CD4-positive, alpha-beta T cell (primary cell): Measurements from ENCODE around the gene COL18A1. TPM values are rescaled to one million over a fixed set of nuclear protein-coding genes. Genes with fewer than 3 reads are reported as not detected.
A peak's percentile ranks its signal among the peaks of the same experiment; 100 is the strongest.

Source experiments
- ATAC-seq: fragments of 200-7000 bp; cut with Tn5 transposase; one replicate; pipeline ENCODE4 v1.10.0; 2022; ENCODE audit warnings: mild to moderate bottlenecking; ENCODE audit not compliant: poor library complexity
- CTCF ChIA-PET: fragments of 350-600 bp; sonication (Branson Sonifier 250); formaldehyde crosslinking; loops from one replicate; lab custom pipeline; 2021; ENCODE audit warnings: antibody characterized with exemption, inconsistent platforms; lab: Charles Lee
- POLR2A ChIA-PET: fragments of 350-600 bp; sonication (Branson Sonifier 250); formaldehyde crosslinking; loops from one replicate; lab custom pipeline; 2021; ENCODE audit warnings: antibody characterized with exemption, inconsistent platforms; lab: Charles Lee
- DNase-seq, 14 experiments: peaks; one replicate each; pipeline ENCODE4 v3.0.0-alpha.2; 2013 to 2020; ENCODE audit warnings: mixed read lengths in 2 of 14
- H3K27ac ChIP-seq, 2 donors: one replicate each; pipeline versions ENCODE4 v1.5.1 to v1.7.0; 2013; ENCODE audit warnings: low read length in 2 of 2, low read depth in 1 of 2, mild to moderate bottlenecking in 1 of 2
- H3K27me3 ChIP-seq, 2 experiments: 1 replicate in 1 of 2; 2 replicates in 1 of 2; pipeline versions ENCODE4 v1.6.1 to v1.7.0; 2013; ENCODE audit warnings: low read length in 2 of 2, control low read depth in 1 of 2, mild to moderate bottlenecking in 1 of 2, moderate library complexity in 1 of 2; ENCODE audit not compliant: insufficient read depth in 2 of 2, control insufficient read depth in 1 of 2
- H3K36me3 ChIP-seq: one replicate; pipeline ENCODE4 v1.6.1; 2013; ENCODE audit warnings: low read length, control low read depth; ENCODE audit not compliant: insufficient read depth
- H3K4me1 ChIP-seq: one replicate; pipeline ENCODE4 v1.6.1; 2013; ENCODE audit warnings: low read length, control low read depth; ENCODE audit not compliant: insufficient read depth
- H3K4me3 ChIP-seq: one replicate; pipeline ENCODE4 v1.5.1; 2013; ENCODE audit warnings: mild to moderate bottlenecking, low read length, moderate library complexity
- H3K9me3 ChIP-seq, 2 experiments: 1 replicate in 1 of 2; 2 replicates in 1 of 2; pipeline versions ENCODE4 v1.6.1 to v1.7.0; 2013; ENCODE audit warnings: low read length in 2 of 2, mild to moderate bottlenecking in 2 of 2, control low read depth in 1 of 2, moderate library complexity in 1 of 2; ENCODE audit not compliant: control insufficient read depth in 1 of 2, insufficient read depth in 1 of 2
- H3K27ac Mint-ChIP-seq: one replicate; pipeline ENCODE4 v1.8.0; 2020; ENCODE audit warnings: mixed read lengths
- H3K27me3 Mint-ChIP-seq: one replicate; pipeline ENCODE4 v1.8.0; 2021; ENCODE audit warnings: mixed read lengths
- H3K36me3 Mint-ChIP-seq: one replicate; pipeline ENCODE4 v1.8.0; 2021; ENCODE audit warnings: low read depth, mixed read lengths
- H3K4me1 Mint-ChIP-seq: one replicate; pipeline ENCODE4 v1.8.0; 2021; ENCODE audit warnings: low read depth, mixed read lengths
- H3K4me3 Mint-ChIP-seq: one replicate; pipeline ENCODE4 v1.8.0; 2020; ENCODE audit warnings: mild to moderate bottlenecking, mixed read lengths
- H3K9me3 Mint-ChIP-seq: one replicate; pipeline ENCODE4 v1.8.0; 2020; ENCODE audit warnings: mixed read lengths
- CTCF ChIP-seq: fragments of 200-600 bp; IDR thresholded peaks from one replicate; pipeline ENCODE4 v1.8.0; 2022; ENCODE audit warnings: antibody characterized with exemption, mild to moderate bottlenecking
- intact Hi-C, 2 experiments: fragments of 100-400 bp; cut with DNase I in 1 of 2; cut with micrococcal nuclease in 1 of 2; formaldehyde crosslinking; loops; one replicate each; pipeline versions ENCODE4 v1.15.1 to v1.9.0; 2023 to 2025; cut with DNase I, micrococcal nuclease
- total RNA-seq, 174 experiments: library from RNA in 2 of 174; stranded (reverse) in 2 of 174; gene quantifications; one replicate each; pipeline ENCODE4 v1.2.3 and lab custom pipeline; 2021 to 2026

The COL18A1 gene
- total RNA-seq, 2 experiments from 2014 or later = 15.2 to 16.0 TPM

- POLR2A ChIA-PET = no interaction called here
- intact Hi-C loops = loop anchor here (1.0 to 10.0 kb wide), 6 partner anchors 41 to 430 kb away; partner anchors contain the start of genes COL6A1 (in 1 of the 2) and PCBP3 (in 1 of the 2)
- Histone ChIP-seq H3K36me3 (no peaks in the 10 kb centered on the region), H3K4me3 (no peak overlapping the region), H3K4me1 (peaks cover 42% of the 10 kb centered on the region), H3K27me3 (no peaks in the 10 kb centered on the region), H3K27ac (no peak overlapping the region), H3K9me3 (no peaks in the 10 kb centered on the region)
- ATAC-seq (no peak), DNase-seq (no peak)
- no peaks in the 10 kb centered on the region for H3K9me3 Mint-ChIP-seq
- CTCF ChIA-PET = interaction anchor here (1.3 kb wide), 1 partner anchor 41 kb away, joined by 3 read pairs; no protein-coding TSS in a partner anchor
- no peaks in the 10 kb centered on the region for H3K27me3 Mint-ChIP-seq
- no peak overlapping the region for H3K4me3 Mint-ChIP-seq
- peaks cover 5% of the 10 kb centered on the region for H3K36me3 Mint-ChIP-seq
- no peak for TF ChIP-seq CTCF
- peaks cover 25% of the 10 kb centered on the region for H3K4me1 Mint-ChIP-seq
- H3K27ac Mint-ChIP-seq = no peak overlapping the region
Measured at GRCh38 chr21:45555251-45555556, 150.2 kb downstream of the COL18A1 start.

- peak; percentile 34 for ATAC-seq
- intact Hi-C loops = loop anchor here (1.0 to 10.0 kb wide), 8 partner anchors 33 to 429 kb away; partner anchors contain the start of genes COL6A1 (in 1 of the 2) and PCBP3 (in 1 of the 2)
- ChIA-PET POLR2A (interaction anchor here (0.8 to 1.2 kb wide), 2 partner anchors 36 to 477 kb away, joined by 4 to 5 read pairs; no protein-coding TSS in a partner anchor), CTCF (interaction anchor here (1.0 to 1.7 kb wide), 3 partner anchors 34 to 60 kb away, joined by 3 to 10 read pairs (median 4); no protein-coding TSS in a partner anchor)
- Mint-ChIP-seq H3K27ac (peak overlapping the region; percentile 58), H3K36me3 (peaks cover 5% of the 10 kb centered on the region), H3K9me3 (no peaks in the 10 kb centered on the region), H3K27me3 (no peaks in the 10 kb centered on the region), H3K4me3 (peak overlapping the region; percentile 77), H3K4me1 (peaks cover 20% of the 10 kb centered on the region)
- Histone ChIP-seq H3K36me3 (no peaks in the 10 kb centered on the region), H3K27me3 (no peaks in the 10 kb centered on the region), H3K4me3 (peak overlapping the region; percentile 32), H3K9me3 (no peaks in the 10 kb centered on the region), H3K4me1 (peaks cover 37% of the 10 kb centered on the region), H3K27ac (no peak overlapping the region)
- TF ChIP-seq CTCF = peak; percentile 22
- peak in 12 of 14 experiments; percentile 28 to 74 (median 54) for DNase-seq
Measured at GRCh38 chr21:45555557-45556301, 150.8 kb downstream of the COL18A1 start.

- H3K27me3 Mint-ChIP-seq = no peaks in the 10 kb centered on the region
- Histone ChIP-seq H3K27me3 (no peaks in the 10 kb centered on the region), H3K4me3 (no peak overlapping the region), H3K4me1 (peaks cover 32% of the 10 kb centered on the region), H3K9me3 (no peaks in the 10 kb centered on the region), H3K27ac (no peak overlapping the region), H3K36me3 (no peaks in the 10 kb centered on the region)
- no peak for DNase-seq
- intact Hi-C loops = loop anchor here (1.0 to 10.0 kb wide), 5 partner anchors 33 to 429 kb away; partner anchors contain the start of genes COL6A1 (in 1 of the 2) and PCBP3 (in 1 of the 2)
- peak overlapping the region; percentile 58 for H3K27ac Mint-ChIP-seq
- TF ChIP-seq CTCF = no peak
- no peak for ATAC-seq
- H3K4me1 Mint-ChIP-seq = peaks cover 15% of the 10 kb centered on the region
- no peaks in the 10 kb centered on the region for H3K9me3 Mint-ChIP-seq
- CTCF ChIA-PET = interaction anchor here (1.0 to 1.7 kb wide), 3 partner anchors 34 to 60 kb away, joined by 3 to 10 read pairs (median 4); no protein-coding TSS in a partner anchor
- POLR2A ChIA-PET = interaction anchor here (0.7 to 1.2 kb wide), 3 partner anchors 34 to 477 kb away, joined by 4 to 5 read pairs (median 5); no protein-coding TSS in a partner anchor
- peaks cover 5% of the 10 kb centered on the region for H3K36me3 Mint-ChIP-seq
- no peak overlapping the region for H3K4me3 Mint-ChIP-seq
Measured at GRCh38 chr21:45556302-45556644, 151.3 kb downstream of the COL18A1 start.
